ENCODE results near the gene KLF11. TPM values are rescaled to one million over a fixed set of nuclear protein-coding genes. Genes with fewer than 3 reads are reported as not detected.

Gene KLF11
- total and polyA plus RNA-seq, 9 of the 15 experiments (the other 6 are each of a cell fraction or from before 2014, with no cell fraction given): 2.1 to 13.4 (median 6.5) TPM

GRCh38 chr2:10071595-10071994 lies 28.2 kb downstream of the KLF11 start:
- Histone ChIP-seq H3K27me3 (ENCODE audit: control insufficient read depth in 2 of 2, insufficient read depth in 2 of 2, low read length in 2 of 2) (peaks cover 21 to 34% of the 10 kb centered on the region in 2 experiments), H2AFZ (ENCODE audit: low read depth, low read length) (no peak overlapping the region), H3K4me2 (ENCODE audit: insufficient read depth, low read length) (no peak overlapping the region), H3K4me1 (replicated peaks in 1 of 2; ENCODE audit: control insufficient read depth in 2 of 2, insufficient read depth in 2 of 2, low read length in 2 of 2) (peaks cover 2 to 11% of the 10 kb centered on the region in 2 experiments; a peak in 3 of 5 replicates), H3K9ac (ENCODE audit: insufficient read depth in 1 of 2, low read depth in 2 of 2, low read length in 2 of 2) (0 out of 4 replicates have a peak overlapping the region, but pooled peaks of 1 of the 2 experiments have one; percentile 17), H3K9me1 (ENCODE audit: control insufficient read depth, insufficient read depth, low read length) (no peaks in the 10 kb centered on the region), H3K36me3 (ENCODE audit: control insufficient read depth, insufficient read depth, low read length) (no peaks in the 10 kb centered on the region), H3K79me2 (ENCODE audit: control insufficient read depth, insufficient read depth, low read length) (no peaks in the 10 kb centered on the region), H3K9me3 (replicated peaks; ENCODE audit: control insufficient read depth, insufficient read depth, low read depth, low read length) (peaks cover 1% of the 10 kb centered on the region; the same call in 1 of the 2 replicates), H4K20me1 (replicated peaks; ENCODE audit: control insufficient read depth, insufficient read depth, low read length) (no peaks in the 10 kb centered on the region), H3K4me3 (no peak overlapping the region), H3K27ac (ENCODE audit: extremely low read depth, low read depth, low read length) (no peak overlapping the region)
- CTCF ChIA-PET (ENCODE audit: low intra/inter-chr PET ratio): interaction anchor here (0.8 kb wide), 2 partner anchors 47 to 597 kb away, joined by 3 to 4 read pairs; no protein-coding TSS in a partner anchor
- in situ Hi-C loops (cut with MboI) (no loop called here), intact Hi-C loops (cut with micrococcal nuclease) (loop anchor here (5.0 kb wide), 1 partner anchor 596 kb away; no protein-coding TSS in a partner anchor)
- DNase-seq (ENCODE audit: extremely low read depth in 1 of 4, low spot score in 3 of 4): no peak
- no peak for ATAC-seq
- TF ChIP-seq ETS2 (tag; IDR thresholded peaks at IDR 0.05; ENCODE audit: borderline replicate concordance, poor library complexity, severe bottlenecking) (no peak), PCBP2 (IDR thresholded peaks at IDR 0.05; ENCODE audit: low read depth, low read length, poor library complexity, severe bottlenecking) (no peak), PRPF4 (IDR thresholded peaks at IDR 0.05; ENCODE audit: insufficient read depth, low read depth, low read length, poor library complexity, severe bottlenecking) (no peak), RAD51 (IDR thresholded peaks at IDR 0.05; ENCODE audit: borderline replicate concordance, low read depth) (no peak), FOXJ2 (tag; IDR thresholded peaks at IDR 0.05) (no peak), EHMT2 (IDR thresholded peaks at IDR 0.05) (no peak)
- TF ChIP-seq, protein P1, sequence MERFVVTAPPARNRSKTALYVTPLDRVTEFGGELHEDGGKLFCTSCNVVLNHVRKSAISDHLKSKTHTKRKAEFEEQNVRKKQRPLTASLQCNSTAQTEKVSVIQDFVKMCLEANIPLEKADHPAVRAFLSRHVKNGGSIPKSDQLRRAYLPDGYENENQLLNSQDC (CRISPR knock-in tag; IDR thresholded peaks at IDR 0.05): no peak
- TF ChIP-seq, protein P2, sequence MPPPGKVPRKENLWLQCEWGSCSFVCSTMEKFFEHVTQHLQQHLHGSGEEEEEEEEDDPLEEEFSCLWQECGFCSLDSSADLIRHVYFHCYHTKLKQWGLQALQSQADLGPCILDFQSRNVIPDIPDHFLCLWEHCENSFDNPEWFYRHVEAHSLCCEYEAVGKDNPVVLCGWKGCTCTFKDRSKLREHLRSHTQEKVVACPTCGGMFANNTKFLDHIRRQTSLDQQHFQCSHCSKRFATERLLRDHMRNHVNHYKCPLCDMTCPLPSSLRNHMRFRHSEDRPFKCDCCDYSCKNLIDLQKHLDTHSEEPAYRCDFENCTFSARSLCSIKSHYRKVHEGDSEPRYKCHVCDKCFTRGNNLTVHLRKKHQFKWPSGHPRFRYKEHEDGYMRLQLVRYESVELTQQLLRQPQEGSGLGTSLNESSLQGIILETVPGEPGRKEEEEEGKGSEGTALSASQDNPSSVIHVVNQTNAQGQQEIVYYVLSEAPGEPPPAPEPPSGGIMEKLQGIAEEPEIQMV (tag; conservative IDR thresholded peaks at IDR 0.05; ENCODE audit: low read depth): no peak
- POLR2A ChIA-PET: interaction anchor here (1.0 to 2.2 kb wide), 5 partner anchors 11 to 228 kb away, joined by 3 to 11 read pairs (median 6); partner anchors contain the start of gene TAF1B
- no peak for FAIRE-seq
- 55% methylated on average over 7 of the region's 7 CpGs for WGBS (ENCODE audit: insufficient coverage, low coverage, missing lambda C conversion rate)
- no TSS peak for BruUV-seq (replicated peaks)
